WTC11 (cell line): ENCODE results near the gene NAGLU.

Source experiments
- ATF2 ChIP-seq: sonication (generic); formaldehyde crosslinking; IDR thresholded peaks from 2 replicates; pipeline ENCODE4 v1.8.1; 2022; ENCODE audit warnings: low read depth, missing genetic modification reagents, borderline replicate concordance
- ATF3 ChIP-seq: sonication (generic); formaldehyde crosslinking; conservative IDR thresholded peaks from 2 replicates; pipeline ENCODE4 v1.8.1; 2022; ENCODE audit warnings: mild to moderate bottlenecking, missing genetic modification reagents
- ATF6 ChIP-seq: sonication (generic); formaldehyde crosslinking; IDR thresholded peaks from 2 replicates; pipeline ENCODE4 v1.8.1; 2023; ENCODE audit warnings: mild to moderate bottlenecking, missing genetic modification reagents
- CTCF ChIP-seq: fragments of 200-600 bp; IDR thresholded peaks from 2 replicates; pipeline ENCODE4 v1.8.0; 2022; ENCODE audit warnings: antibody characterized with exemption
- ELF4 ChIP-seq: sonication (generic); formaldehyde crosslinking; IDR thresholded peaks from 2 replicates; pipeline ENCODE4 v1.8.1; 2022; ENCODE audit warnings: low read depth, mild to moderate bottlenecking, moderate library complexity, missing genetic modification reagents
- FOXJ3 ChIP-seq: sonication (generic); formaldehyde crosslinking; IDR thresholded peaks from 2 replicates; pipeline ENCODE4 v1.9.0; 2021; ENCODE audit warnings: missing genetic modification reagents, mild to moderate bottlenecking, borderline replicate concordance
- SMAD3 ChIP-seq: sonication (generic); formaldehyde crosslinking; IDR thresholded peaks from 2 replicates; pipeline ENCODE4 v1.8.0; 2022; ENCODE audit warnings: missing genetic modification reagents, mild to moderate bottlenecking, borderline replicate concordance
- SOX15 ChIP-seq: fragments of 250-450 bp; sonication (Bioruptor Pico); IDR thresholded peaks from 2 replicates; pipeline ENCODE4 v1.9.0; 2021; ENCODE audit warnings: mild to moderate bottlenecking

GRCh38 chr17:42574463-42574862 lies 38.4 kb downstream of the NAGLU start:
- TF ChIP-seq ATF2 (CRISPR knock-in tag): no peak
- no peak for TF ChIP-seq ATF3
- no peak for TF ChIP-seq CTCF
- no peak for TF ChIP-seq SMAD3 (CRISPR knock-in tag)
- TF ChIP-seq ELF4 (CRISPR knock-in tag): no peak
- TF ChIP-seq ATF6: no peak
- TF ChIP-seq FOXJ3: no peak
- no peak for TF ChIP-seq SOX15
